Femur (tissue), 1 donor: ENCODE results near the gene RC3H1.
"Not testable (repeated sequence)": the region's sequence is repeated elsewhere in the genome, so short reads cannot be mapped to it uniquely, and the experiment has no call there.

Experiments
- DNase-seq: peaks from one replicate; pipeline ENCODE4 v3.0.0-alpha.2; 2017

RC3H1 gene

GRCh38 chr1:174022080-174022975 is at the start of gene RC3H1:
Gene RC3H1, minus strand, starts transcription at chr1:174022357. Its CDS starts 29,372 bp downstream, at chr1:173992985.
- peak; percentile 94 for DNase-seq

- no peak for DNase-seq
These were observed 48.5 kb upstream of the RC3H1 start for GRCh38 chr1:174070614-174071013.

GRCh38 chr1:174068000-174068399 is 45.8 kb upstream of the RC3H1 start:
- DNase-seq, result no peak

- no peak for DNase-seq
These were observed 37.9 kb upstream of the RC3H1 start for GRCh38 chr1:174060090-174060489.

GRCh38 chr1:174058624-174059023 is 36.5 kb upstream of the RC3H1 start:
- no peak for DNase-seq

GRCh38 chr1:174056609-174057008 is 34.5 kb upstream of the RC3H1 start:
- DNase-seq, result not testable (repeated sequence)

GRCh38 chr1:174055797-174056196 is 33.6 kb upstream of the RC3H1 start:
- not testable (repeated sequence) for DNase-seq

- DNase-seq, result no peak
These were observed 31.7 kb upstream of the RC3H1 start for GRCh38 chr1:174053826-174054225.

- no peak for DNase-seq
These were observed 30.5 kb upstream of the RC3H1 start for GRCh38 chr1:174052621-174053020.

GRCh38 chr1:174051956-174052355 is 29.8 kb upstream of the RC3H1 start:
- DNase-seq, result peak; percentile 34

- no peak for DNase-seq
These were observed 27.4 kb upstream of the RC3H1 start for GRCh38 chr1:174049514-174049913.

- no peak for DNase-seq
These were observed 22.5 kb upstream of the RC3H1 start for GRCh38 chr1:174044418-174045222.

GRCh38 chr1:174042509-174042908 is 20.4 kb upstream of the RC3H1 start:
- not testable (repeated sequence) for DNase-seq

- DNase-seq, result no peak
These were observed 19.2 kb upstream of the RC3H1 start for GRCh38 chr1:174041369-174041768.

GRCh38 chr1:174040387-174040786 is 18.2 kb upstream of the RC3H1 start:
- no peak for DNase-seq

GRCh38 chr1:174039027-174039426 is 16.9 kb upstream of the RC3H1 start:
- DNase-seq, result no peak

GRCh38 chr1:174036798-174037197 is 14.6 kb upstream of the RC3H1 start:
- no peak for DNase-seq

- DNase-seq, result no peak
These were observed 14.0 kb upstream of the RC3H1 start for GRCh38 chr1:174036204-174036603.

- DNase-seq, result no peak
These were observed 10.6 kb upstream of the RC3H1 start for GRCh38 chr1:174032671-174033222.

GRCh38 chr1:174031099-174031498 is 8.9 kb upstream of the RC3H1 start:
- no peak for DNase-seq

- DNase-seq, result no peak
These were observed 6.3 kb upstream of the RC3H1 start for GRCh38 chr1:174028495-174028894.

GRCh38 chr1:174023440-174023839 is 1.3 kb upstream of the RC3H1 start:
- peak; percentile 65 for DNase-seq

- no peak for DNase-seq
These were observed 770 bp upstream of the RC3H1 start for GRCh38 chr1:174022976-174023277.

- peak; percentile 57 for DNase-seq
These were observed 522 bp downstream of the RC3H1 start for GRCh38 chr1:174021591-174022079.
